Esophagus muscularis mucosa (tissue), 3 donors: ENCODE results near the gene MTUS2.

Source experiments
- POLR2A ChIP-seq: fragments of 450-650 bp; IDR thresholded peaks from one replicate; pipeline ENCODE4 v1.6.1; 2017; ENCODE audit warnings: antibody characterized with exemption, moderate library complexity, mild to moderate bottlenecking, low read depth
- POLR2AphosphoS5 ChIP-seq, 2 donors: sonication (generic); formaldehyde crosslinking; IDR thresholded peaks; one replicate each; pipeline ENCODE4 v1.6.1; 2017; ENCODE audit warnings: antibody characterized with exemption in 2 of 2
- TF ChIP-seq, protein P1 (sequence below), 3 experiments: fragments of 200-600 bp in 2 of 3; fragments of 450-650 bp in 1 of 3; sonication (generic) in 2 of 3; IDR thresholded peaks; one replicate each; pipeline ENCODE4 v1.5.1; 2017 to 2019; ENCODE audit warnings: antibody characterized with exemption in 3 of 3, mild to moderate bottlenecking in 2 of 3, moderate library complexity in 1 of 3

DNA sequence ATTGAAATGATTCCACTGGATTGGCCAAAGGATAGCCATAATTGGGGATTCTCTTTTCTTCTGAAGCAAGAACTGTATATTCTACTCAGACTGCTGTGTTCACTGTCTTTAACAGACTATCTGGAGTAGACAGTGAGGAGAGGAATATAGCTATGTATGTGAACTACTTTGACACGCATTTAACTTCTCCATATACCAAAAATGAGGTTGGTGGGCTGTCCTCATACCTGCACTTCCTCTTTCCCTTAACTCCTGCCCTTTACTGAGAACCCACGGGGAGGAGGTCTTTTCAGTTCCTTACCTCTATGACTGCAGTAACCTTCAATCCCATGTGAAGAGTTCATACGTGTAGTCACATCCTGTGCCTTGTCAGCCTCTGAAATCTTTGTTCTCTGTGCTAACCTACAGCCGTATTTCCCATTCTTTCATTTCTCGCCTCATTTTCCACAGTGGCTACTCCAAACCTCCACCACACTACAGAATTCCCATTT lies 305.8 kb downstream of the MTUS2 start:
- TF ChIP-seq, protein P1, sequence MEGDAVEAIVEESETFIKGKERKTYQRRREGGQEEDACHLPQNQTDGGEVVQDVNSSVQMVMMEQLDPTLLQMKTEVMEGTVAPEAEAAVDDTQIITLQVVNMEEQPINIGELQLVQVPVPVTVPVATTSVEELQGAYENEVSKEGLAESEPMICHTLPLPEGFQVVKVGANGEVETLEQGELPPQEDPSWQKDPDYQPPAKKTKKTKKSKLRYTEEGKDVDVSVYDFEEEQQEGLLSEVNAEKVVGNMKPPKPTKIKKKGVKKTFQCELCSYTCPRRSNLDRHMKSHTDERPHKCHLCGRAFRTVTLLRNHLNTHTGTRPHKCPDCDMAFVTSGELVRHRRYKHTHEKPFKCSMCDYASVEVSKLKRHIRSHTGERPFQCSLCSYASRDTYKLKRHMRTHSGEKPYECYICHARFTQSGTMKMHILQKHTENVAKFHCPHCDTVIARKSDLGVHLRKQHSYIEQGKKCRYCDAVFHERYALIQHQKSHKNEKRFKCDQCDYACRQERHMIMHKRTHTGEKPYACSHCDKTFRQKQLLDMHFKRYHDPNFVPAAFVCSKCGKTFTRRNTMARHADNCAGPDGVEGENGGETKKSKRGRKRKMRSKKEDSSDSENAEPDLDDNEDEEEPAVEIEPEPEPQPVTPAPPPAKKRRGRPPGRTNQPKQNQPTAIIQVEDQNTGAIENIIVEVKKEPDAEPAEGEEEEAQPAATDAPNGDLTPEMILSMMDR (IDR thresholded peaks at IDR 0.05) = no peak
- TF ChIP-seq POLR2A (no peak), POLR2AphosphoS5 (IDR thresholded peaks at IDR 0.05) (no peak)
